Astrocyte (in vitro differentiated cells and primary cell): ENCODE measurements around the gene TNXB.
"Not testable (repeated sequence)": the region's sequence is repeated elsewhere in the genome, so short reads cannot be mapped to it uniquely, and the experiment has no call there.

Source experiments
- EZH2 ChIP-seq: IDR thresholded peaks from 2 replicates; pipeline ENCODE4 v1.6.1; 2012; ENCODE audit warnings: mild to moderate bottlenecking, low read length, inconsistent platforms; ENCODE audit not compliant: insufficient read depth
- TF ChIP-seq, protein P1 (sequence below): IDR thresholded peaks from 2 replicates; pipeline ENCODE4 v1.5.1; 2011; ENCODE audit warnings: low read depth, mild to moderate bottlenecking, inconsistent platforms, low read length, moderate library complexity; ENCODE audit not compliant: insufficient read depth

GRCh38 chr6:32028631-32029030 is 80.5 kb downstream of the TNXB start:
- TF ChIP-seq, protein P1, sequence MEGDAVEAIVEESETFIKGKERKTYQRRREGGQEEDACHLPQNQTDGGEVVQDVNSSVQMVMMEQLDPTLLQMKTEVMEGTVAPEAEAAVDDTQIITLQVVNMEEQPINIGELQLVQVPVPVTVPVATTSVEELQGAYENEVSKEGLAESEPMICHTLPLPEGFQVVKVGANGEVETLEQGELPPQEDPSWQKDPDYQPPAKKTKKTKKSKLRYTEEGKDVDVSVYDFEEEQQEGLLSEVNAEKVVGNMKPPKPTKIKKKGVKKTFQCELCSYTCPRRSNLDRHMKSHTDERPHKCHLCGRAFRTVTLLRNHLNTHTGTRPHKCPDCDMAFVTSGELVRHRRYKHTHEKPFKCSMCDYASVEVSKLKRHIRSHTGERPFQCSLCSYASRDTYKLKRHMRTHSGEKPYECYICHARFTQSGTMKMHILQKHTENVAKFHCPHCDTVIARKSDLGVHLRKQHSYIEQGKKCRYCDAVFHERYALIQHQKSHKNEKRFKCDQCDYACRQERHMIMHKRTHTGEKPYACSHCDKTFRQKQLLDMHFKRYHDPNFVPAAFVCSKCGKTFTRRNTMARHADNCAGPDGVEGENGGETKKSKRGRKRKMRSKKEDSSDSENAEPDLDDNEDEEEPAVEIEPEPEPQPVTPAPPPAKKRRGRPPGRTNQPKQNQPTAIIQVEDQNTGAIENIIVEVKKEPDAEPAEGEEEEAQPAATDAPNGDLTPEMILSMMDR: not testable (repeated sequence)
- not testable (repeated sequence) for TF ChIP-seq EZH2
